GM15510 (cell line): ENCODE data around the gene ANKRD7.

Experiments used
- POLR2A ChIP-seq: IDR thresholded peaks from 3 replicates; pipeline ENCODE4 v1.6.1; 2011; ENCODE audit warnings: borderline replicate concordance; ENCODE audit not compliant: insufficient read length; ENCODE audit errors: extremely low read depth

Gene ANKRD7, protein sequence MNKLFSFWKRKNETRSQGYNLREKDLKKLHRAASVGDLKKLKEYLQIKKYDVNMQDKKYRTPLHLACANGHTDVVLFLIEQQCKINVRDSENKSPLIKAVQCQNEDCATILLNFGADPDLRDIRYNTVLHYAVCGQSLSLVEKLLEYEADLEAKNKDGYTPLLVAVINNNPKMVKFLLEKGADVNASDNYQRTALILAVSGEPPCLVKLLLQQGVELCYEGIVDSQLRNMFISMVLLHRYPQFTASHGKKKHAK

GRCh38 chr7:118224521-118224920, at the start of gene ANKRD7:
Gene ANKRD7, plus strand, starts transcription at chr7:118224704. Its CDS starts 127 bp downstream, at chr7:118224831.
- no peak for TF ChIP-seq POLR2A

DNA sequence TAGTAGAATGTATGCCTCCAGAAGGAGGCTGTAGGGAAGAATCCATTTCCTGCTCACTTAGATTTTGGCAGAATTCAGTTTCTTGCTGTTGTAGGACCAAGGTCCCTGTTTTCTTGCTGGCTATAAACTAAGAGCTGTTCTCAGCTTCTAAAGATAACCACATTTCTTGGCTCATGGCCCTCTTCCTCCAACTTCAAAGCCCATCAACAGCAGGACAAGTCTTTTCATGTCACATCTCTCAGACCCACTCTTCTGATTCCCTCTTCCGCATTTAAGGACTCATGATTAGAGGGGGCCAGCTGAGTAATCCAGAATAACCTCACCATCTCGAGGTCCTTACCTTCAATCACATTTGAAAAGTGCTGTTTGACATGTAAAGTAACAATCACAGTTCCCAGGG, 48.8 kb upstream of the ANKRD7 start:
- TF ChIP-seq POLR2A, result no peak

DNA sequence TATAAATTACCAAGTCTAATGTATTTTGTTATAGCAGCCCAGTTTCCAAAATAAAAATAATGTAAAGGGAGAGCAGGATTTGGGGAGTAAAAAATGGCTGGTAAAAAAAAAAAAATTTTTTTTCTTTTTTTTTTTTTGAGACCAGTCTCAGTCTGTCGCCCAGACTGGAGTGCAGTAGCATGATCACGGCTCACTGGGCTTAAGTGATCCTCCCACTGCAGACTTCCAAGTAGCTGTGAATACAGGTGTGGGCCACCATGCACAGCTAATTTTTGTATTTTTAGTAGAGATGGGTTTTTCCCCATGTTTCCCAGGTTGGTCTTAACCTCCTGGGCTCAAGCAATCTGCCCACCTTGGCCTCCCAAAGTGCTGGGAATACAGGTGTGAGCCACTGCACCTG, 45.3 kb upstream of the ANKRD7 start:
- no peak for TF ChIP-seq POLR2A

DNA sequence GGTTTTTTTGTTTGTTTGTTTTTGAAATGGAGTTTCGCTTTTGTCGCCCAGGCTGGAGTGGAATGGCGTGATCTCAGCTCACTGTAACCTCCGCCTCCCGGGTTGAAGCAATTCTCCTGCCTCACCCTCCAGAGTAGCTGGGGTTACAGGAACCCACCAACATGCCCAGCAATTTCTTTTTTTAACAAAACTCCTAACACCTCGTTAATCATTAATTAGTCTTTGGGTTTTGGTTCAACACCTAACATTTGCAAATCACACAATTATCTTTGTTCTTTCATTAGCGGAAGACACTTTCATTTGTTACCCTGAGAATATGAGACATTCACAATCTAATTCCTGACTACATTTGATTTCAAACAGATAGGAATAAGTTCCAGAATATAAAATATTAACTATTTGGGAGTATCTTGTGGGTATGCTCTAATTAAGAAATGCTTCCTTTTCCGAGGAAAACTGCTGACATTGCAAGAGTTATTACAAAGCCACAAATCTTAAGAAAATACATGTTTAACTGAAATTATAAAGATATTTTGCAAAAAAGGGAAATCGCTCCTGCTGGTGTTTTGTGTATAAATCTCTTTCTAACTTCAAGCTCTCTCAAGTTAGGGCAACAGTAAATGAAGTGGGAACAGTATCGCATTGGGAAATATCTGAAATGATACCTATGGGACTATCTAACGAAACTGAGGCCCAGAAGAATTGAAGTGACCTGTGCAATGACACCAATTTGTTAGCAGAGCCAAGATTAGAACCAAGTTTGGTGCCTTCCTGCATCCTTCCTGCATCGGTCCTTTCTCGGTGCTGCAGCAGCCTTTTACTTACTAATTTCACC, 41.7 kb upstream of the ANKRD7 start:
- no peak for TF ChIP-seq POLR2A

- no peak for TF ChIP-seq POLR2A
These were observed 41.1 kb upstream of the ANKRD7 start for GRCh38 chr7:118183428-118183785.

- TF ChIP-seq POLR2A, result peak; percentile 84
These were observed 40.5 kb upstream of the ANKRD7 start, which contains the start of gene LSM8 for GRCh38 chr7:118183786-118184564. Gene LSM8, plus strand, starts transcription at chr7:118184164. Its CDS starts 60 bp downstream, at chr7:118184224.

- no peak for TF ChIP-seq POLR2A
These were observed 40.0 kb upstream of the ANKRD7 start for GRCh38 chr7:118184565-118184940.

GRCh38 chr7:118185163-118185860, 39.2 kb upstream of the ANKRD7 start:
- no peak for TF ChIP-seq POLR2A

DNA sequence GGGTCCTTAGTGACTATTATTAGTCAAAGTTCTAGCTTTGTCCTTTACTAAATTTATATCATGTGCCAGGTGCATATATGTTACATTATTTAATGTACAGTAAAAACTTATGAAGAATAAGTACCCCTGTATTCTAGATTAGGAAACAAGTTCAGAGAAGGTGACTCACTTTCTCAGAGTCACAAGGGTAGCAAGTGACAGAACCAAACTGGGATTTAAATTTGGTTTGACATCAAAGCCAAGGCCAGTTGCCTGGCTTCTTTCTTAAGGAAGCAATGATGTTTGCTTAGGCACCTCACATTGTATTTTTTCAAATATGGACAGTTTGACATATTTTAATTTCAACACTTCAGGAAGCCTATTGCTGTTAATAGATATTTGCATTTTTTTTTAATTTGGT, 38.0 kb upstream of the ANKRD7 start:
- no peak for TF ChIP-seq POLR2A

GRCh38 chr7:118194571-118194970, 29.9 kb upstream of the ANKRD7 start:
- no peak for TF ChIP-seq POLR2A

DNA sequence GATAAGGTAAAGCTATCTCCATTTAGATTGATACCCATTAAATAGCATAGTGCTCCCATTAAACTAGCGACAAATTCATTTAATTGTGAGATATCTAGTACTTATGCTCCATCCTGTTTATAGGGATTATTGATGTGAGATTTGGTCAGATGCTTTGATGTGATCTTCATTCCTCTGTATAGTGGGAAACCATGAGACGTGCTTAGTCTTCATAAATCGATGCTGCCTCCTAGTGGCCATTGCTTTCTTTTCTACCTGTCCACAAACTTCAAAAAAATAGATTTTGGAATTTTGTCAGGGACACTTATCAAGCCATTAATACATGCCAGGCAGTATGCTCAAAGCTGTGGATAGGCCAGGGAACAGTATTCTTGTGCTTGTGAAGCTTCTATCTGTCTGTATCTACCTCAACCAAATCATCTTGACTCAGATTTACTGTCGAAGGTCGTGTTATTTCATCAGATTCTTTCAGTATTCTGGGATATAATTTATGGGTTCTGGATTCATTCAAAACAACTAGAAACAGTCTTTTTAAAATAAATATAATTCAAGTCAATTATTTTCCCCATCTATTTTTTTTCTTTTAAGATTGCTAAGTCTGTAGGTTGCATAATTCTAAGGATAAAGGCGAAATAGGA, 28.5 kb upstream of the ANKRD7 start:
- no peak for TF ChIP-seq POLR2A

DNA sequence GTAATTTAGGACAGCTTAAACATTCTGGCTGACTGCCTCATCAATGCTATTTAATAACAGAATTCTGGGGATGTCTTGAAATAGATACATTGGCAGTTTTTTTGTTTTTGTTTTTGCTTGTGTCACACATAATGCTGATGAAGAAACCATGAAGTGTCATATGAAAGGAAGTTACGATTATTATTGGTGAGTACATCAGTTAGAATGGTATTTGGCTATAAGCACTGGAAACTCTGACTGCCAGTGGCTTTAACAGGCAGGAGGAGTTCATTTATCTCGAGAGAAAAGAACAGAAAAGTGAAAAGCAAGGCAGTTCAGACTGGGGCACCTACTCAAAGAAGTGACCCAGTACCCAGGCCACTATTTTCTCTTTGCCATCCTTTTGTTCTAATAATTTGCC, 22.4 kb upstream of the ANKRD7 start:
- no peak for TF ChIP-seq POLR2A

DNA sequence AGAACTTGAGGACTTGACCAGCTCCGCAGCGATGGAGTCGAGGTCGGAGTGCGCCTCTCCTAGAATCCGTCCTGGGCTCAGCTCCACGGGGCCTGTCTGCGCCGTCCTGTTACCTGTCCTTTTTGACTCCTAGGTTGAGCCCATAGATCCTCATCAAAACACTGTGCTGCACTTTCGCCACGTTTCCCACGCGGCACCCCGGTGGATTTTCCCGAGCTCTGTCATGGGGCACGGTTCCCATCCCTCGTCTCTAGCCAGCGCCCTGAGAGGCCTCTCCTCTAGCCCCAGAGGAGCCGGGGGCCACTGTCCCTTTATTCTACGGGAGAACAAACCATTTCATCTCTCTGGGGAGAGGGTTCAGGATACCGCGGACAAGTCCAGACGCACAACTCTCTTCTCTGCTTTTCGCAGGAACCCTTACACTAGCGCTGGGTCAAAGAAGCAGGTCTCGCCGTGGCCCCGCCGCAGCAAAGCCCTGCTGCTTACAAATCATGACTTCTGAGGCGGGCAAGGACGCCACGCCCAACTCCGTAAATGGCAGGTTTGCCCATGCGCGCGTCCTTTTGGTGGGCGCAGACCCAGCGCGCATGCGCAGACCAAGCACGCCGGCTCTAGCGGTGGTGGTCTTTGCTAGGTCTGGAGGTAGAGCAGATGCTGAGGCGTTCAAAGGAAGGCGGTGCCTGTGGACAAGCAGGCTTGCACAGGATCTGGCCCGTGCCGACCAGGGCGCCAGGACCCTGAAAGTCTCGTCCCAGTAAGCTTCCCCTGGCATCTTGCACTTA, 10.3 kb upstream of the ANKRD7 start:
- TF ChIP-seq POLR2A, result peak; percentile 58
